Measurements from ENCODE around the gene TLCD3B.
"Not testable (repeated sequence)": the region's sequence is repeated elsewhere in the genome, so short reads cannot be mapped to it uniquely, and the experiment has no call there.

TLCD3B gene

GRCh38 chr16:30025156-30025555 is 5.9 kb downstream of the TLCD3B start:
- peaks cover 47% of the 10 kb centered on the region for H3K27me3 Mint-ChIP-seq (ENCODE audit: low read depth)
- H3K27ac Mint-ChIP-seq = no peak overlapping the region
- peaks cover 7% of the 10 kb centered on the region for H3K4me1 Mint-ChIP-seq (ENCODE audit: low read depth)
- H3K9me3 Mint-ChIP-seq = no peaks in the 10 kb centered on the region
- H3K36me3 Mint-ChIP-seq (ENCODE audit: low read depth) = no peaks in the 10 kb centered on the region
- no peak overlapping the region for H3K4me3 Mint-ChIP-seq

- Mint-ChIP-seq H3K9me3 (no peaks in the 10 kb centered on the region), H3K4me1 (ENCODE audit: low read depth) (peaks cover 7% of the 10 kb centered on the region), H3K27ac (no peak overlapping the region), H3K36me3 (ENCODE audit: low read depth) (no peaks in the 10 kb centered on the region), H3K4me3 (no peak overlapping the region), H3K27me3 (ENCODE audit: low read depth) (peaks cover 40% of the 10 kb centered on the region)
Observed at GRCh38 chr16:30024451-30024850, 6.6 kb downstream of the TLCD3B start.

- Mint-ChIP-seq H3K27me3 (ENCODE audit: low read depth) (peaks cover 41% of the 10 kb centered on the region), H3K36me3 (ENCODE audit: low read depth) (no peaks in the 10 kb centered on the region), H3K27ac (no peak overlapping the region), H3K4me1 (ENCODE audit: low read depth) (peaks cover 7% of the 10 kb centered on the region), H3K9me3 (no peaks in the 10 kb centered on the region), H3K4me3 (no peak overlapping the region)
Observed at GRCh38 chr16:30023586-30023985, 7.5 kb downstream of the TLCD3B start.

GRCh38 chr16:30022887-30023286 is 8.2 kb downstream of the TLCD3B start, which contains the start of gene C16orf92:
Gene C16orf92, plus strand, starts transcription at chr16:30023198. Its CDS starts 143 bp downstream, at chr16:30023341.
- Mint-ChIP-seq H3K4me1 (ENCODE audit: low read depth) (peaks cover 7% of the 10 kb centered on the region), H3K4me3 (no peak within 1 kb of the TSS), H3K36me3 (ENCODE audit: low read depth) (no peaks in the 10 kb centered on the region), H3K27ac (no peak within 1 kb of the TSS), H3K9me3 (no peaks in the 10 kb centered on the region), H3K27me3 (ENCODE audit: low read depth) (peaks cover 39% of the 10 kb centered on the region)

DNA sequence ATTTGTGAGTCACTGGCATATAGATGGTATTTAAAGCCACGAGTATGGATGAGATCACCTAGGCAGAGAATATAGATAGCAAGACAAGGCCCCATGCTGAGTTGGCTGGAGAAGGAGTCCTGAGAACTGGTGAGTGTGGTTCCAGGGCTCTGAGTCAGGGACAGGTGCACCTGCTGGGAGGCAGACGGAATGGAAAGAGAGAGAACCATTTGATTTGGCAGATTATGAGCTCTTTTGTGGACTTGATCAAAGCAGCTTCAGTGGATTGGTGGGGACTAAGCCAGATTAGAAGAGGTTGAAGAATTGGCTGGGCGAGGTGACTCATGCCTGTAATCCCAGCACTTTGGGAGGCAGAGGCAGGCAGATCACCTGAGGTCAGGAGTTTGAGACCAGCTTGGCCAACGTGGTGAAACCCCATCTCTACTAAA is 12.3 kb downstream of the TLCD3B start:
- Mint-ChIP-seq H3K4me1 (ENCODE audit: low read depth) (peaks cover 5% of the 10 kb centered on the region), H3K9me3 (no peaks in the 10 kb centered on the region), H3K27ac (no peak overlapping the region), H3K4me3 (no peak overlapping the region), H3K36me3 (ENCODE audit: low read depth) (no peaks in the 10 kb centered on the region), H3K27me3 (ENCODE audit: low read depth) (peaks cover 42% of the 10 kb centered on the region)

- H3K27me3 Mint-ChIP-seq (ENCODE audit: low read depth) = peaks cover 43% of the 10 kb centered on the region
- not testable (repeated sequence) for H3K9me3 Mint-ChIP-seq; H3K36me3 Mint-ChIP-seq (ENCODE audit: low read depth); H3K27ac Mint-ChIP-seq; H3K4me3 Mint-ChIP-seq; H3K4me1 Mint-ChIP-seq (ENCODE audit: low read depth)
Observed at GRCh38 chr16:30017937-30018336, 13.1 kb downstream of the TLCD3B start.

GRCh38 chr16:30017277-30017656 is 13.8 kb downstream of the TLCD3B start:
- no peaks in the 10 kb centered on the region for H3K9me3 Mint-ChIP-seq
- no peak overlapping the region for H3K4me3 Mint-ChIP-seq
- H3K27me3 Mint-ChIP-seq (ENCODE audit: low read depth) = peaks cover 49% of the 10 kb centered on the region
- no peak overlapping the region for H3K27ac Mint-ChIP-seq
- peaks cover 5% of the 10 kb centered on the region for H3K4me1 Mint-ChIP-seq (ENCODE audit: low read depth)
- no peaks in the 10 kb centered on the region for H3K36me3 Mint-ChIP-seq (ENCODE audit: low read depth)

DNA sequence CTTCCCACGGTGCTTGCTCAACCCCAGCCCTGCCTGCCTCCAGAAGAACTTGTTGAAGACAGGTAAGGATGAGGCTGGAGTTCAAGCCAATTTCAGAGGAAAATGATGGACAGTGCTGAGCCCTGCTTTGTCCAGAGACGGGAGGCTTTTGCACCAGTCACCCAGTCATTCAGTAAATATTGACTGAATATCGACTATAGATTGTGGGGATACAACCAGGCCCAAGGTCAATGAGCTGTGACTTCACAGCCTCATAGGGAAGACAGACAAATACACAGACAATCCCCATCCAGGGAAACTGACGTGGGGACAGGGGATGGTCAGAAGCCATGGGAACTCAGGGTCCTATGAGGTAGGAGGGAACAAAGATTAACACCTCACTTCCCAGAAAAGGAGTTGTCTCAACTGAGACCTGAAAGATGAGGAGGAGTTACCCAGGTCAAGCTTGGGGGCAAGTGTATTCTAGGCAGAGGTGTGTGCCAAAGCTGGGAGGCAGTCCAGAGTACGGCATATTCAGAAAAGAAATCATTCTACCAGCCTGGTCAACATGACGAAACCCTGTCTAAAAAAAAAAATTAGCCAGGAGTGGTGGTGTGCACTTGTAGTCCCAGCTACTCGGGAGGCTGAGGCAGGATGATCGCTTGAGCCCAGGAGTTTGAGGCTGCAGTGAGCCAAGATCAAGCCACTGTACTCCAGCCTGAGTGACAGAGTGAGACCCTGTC is 14.4 kb downstream of the TLCD3B start:
- H3K9me3 Mint-ChIP-seq = no peaks in the 10 kb centered on the region
- peaks cover 8% of the 10 kb centered on the region for H3K4me1 Mint-ChIP-seq (ENCODE audit: low read depth)

DNA sequence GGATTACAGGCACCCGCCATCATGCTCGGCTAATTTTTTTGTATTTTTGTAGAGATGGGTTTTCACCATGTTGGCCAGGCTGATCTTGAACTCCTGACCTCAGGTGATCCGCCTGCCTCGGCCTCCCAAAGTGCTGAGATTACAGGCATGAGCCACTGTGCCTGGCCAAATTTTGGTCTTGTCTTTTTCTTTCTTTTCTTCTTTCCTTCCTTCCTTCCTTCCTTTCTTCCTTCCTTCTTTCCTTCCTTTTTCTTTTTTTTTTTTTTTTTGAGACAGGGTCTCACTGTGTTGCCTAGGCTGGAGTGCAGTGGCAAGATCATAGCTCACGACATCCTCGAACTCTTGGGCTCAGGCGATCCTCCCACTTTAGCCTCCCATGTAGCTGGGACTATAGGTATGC is 15.6 kb downstream of the TLCD3B start:
- H3K27me3 Mint-ChIP-seq (ENCODE audit: low read depth) = peaks cover 50% of the 10 kb centered on the region
- H3K4me1 Mint-ChIP-seq (ENCODE audit: low read depth); H3K9me3 Mint-ChIP-seq; H3K27ac Mint-ChIP-seq; H3K36me3 Mint-ChIP-seq (ENCODE audit: low read depth); H3K4me3 Mint-ChIP-seq: not testable (repeated sequence)

More for the DNA sequence above, 14.4 kb downstream of the TLCD3B start:
- H3K36me3 Mint-ChIP-seq (ENCODE audit: low read depth) = peaks cover 1% of the 10 kb centered on the region
- no peak overlapping the region for H3K27ac Mint-ChIP-seq
- no peak overlapping the region for H3K4me3 Mint-ChIP-seq
- peaks cover 55% of the 10 kb centered on the region for H3K27me3 Mint-ChIP-seq (ENCODE audit: low read depth)

GRCh38 chr16:30012598-30012997 is 18.5 kb downstream of the TLCD3B start:
- peaks cover 55% of the 10 kb centered on the region for H3K27me3 Mint-ChIP-seq (ENCODE audit: low read depth)
- H3K4me3 Mint-ChIP-seq; H3K9me3 Mint-ChIP-seq; H3K36me3 Mint-ChIP-seq (ENCODE audit: low read depth); H3K4me1 Mint-ChIP-seq (ENCODE audit: low read depth); H3K27ac Mint-ChIP-seq: not testable (repeated sequence)

GRCh38 chr16:30011714-30012504 is 19.2 kb downstream of the TLCD3B start:
- Mint-ChIP-seq H3K27ac (no peak overlapping the region), H3K27me3 (ENCODE audit: low read depth) (peaks cover 51% of the 10 kb centered on the region), H3K36me3 (ENCODE audit: low read depth) (peaks cover 1% of the 10 kb centered on the region), H3K4me1 (ENCODE audit: low read depth) (peaks cover 2% of the 10 kb centered on the region), H3K9me3 (no peaks in the 10 kb centered on the region), H3K4me3 (peak overlapping the region; percentile 85)

- H3K27me3 Mint-ChIP-seq (ENCODE audit: low read depth) = peaks cover 46% of the 10 kb centered on the region
- peaks cover 1% of the 10 kb centered on the region for H3K36me3 Mint-ChIP-seq (ENCODE audit: low read depth)
- H3K4me3 Mint-ChIP-seq = peak within 1 kb of the TSS; percentile 85
- no peaks in the 10 kb centered on the region for H3K9me3 Mint-ChIP-seq
- H3K4me1 Mint-ChIP-seq (ENCODE audit: low read depth) = peaks cover 2% of the 10 kb centered on the region
- H3K27ac Mint-ChIP-seq = no peak within 1 kb of the TSS
Observed at GRCh38 chr16:30010844-30011713, 20.0 kb downstream of the TLCD3B start, which contains the start of gene DOC2A. Gene DOC2A, minus strand, starts transcription at chr16:30011027. Its CDS starts 805 bp downstream, at chr16:30010222.

GRCh38 chr16:30009990-30010843 is 20.9 kb downstream of the TLCD3B start:
- H3K4me3 Mint-ChIP-seq = peak overlapping the region; percentile 51
- peaks cover 43% of the 10 kb centered on the region for H3K27me3 Mint-ChIP-seq (ENCODE audit: low read depth)
- H3K27ac Mint-ChIP-seq = no peak overlapping the region
- peaks cover 2% of the 10 kb centered on the region for H3K4me1 Mint-ChIP-seq (ENCODE audit: low read depth)
- H3K36me3 Mint-ChIP-seq (ENCODE audit: low read depth) = peaks cover 1% of the 10 kb centered on the region
- H3K9me3 Mint-ChIP-seq = no peaks in the 10 kb centered on the region
